HL-60/S4 treated with phorbol 12-myristate 13-acetate at 8.2 ng/mL for 4 days and 3 days (cell line): ENCODE data around the gene FBXL14.

Experiments
- in situ Hi-C: fragments of 300-500 bp; cut with MboI; formaldehyde crosslinking; loops from 2 replicates; pipeline ENCODE4 v1.15.0; 2022; ENCODE audit warnings: low sequenced_read_pairs

The FBXL14 gene

DNA sequence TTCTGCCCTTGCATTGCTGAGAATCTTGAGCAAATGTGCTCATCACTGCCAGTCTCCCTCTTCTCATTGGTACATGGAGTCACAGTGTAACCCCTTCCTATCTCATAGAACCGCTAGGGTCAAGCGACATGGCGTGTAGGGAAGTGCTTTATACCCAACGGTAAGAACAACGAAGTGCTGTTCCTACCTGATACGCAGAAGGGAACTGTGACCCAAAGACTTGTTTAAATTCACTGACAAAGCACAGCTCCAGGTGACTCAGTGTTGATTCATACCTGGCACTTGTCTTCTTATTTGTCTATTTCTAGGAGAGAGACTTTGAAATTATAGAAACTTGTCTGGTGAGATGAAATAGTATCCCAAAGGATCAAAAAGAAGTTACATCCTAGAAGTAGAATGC lies 53.7 kb downstream of the FBXL14 start:
- in situ Hi-C loops, result no loop called here

DNA sequence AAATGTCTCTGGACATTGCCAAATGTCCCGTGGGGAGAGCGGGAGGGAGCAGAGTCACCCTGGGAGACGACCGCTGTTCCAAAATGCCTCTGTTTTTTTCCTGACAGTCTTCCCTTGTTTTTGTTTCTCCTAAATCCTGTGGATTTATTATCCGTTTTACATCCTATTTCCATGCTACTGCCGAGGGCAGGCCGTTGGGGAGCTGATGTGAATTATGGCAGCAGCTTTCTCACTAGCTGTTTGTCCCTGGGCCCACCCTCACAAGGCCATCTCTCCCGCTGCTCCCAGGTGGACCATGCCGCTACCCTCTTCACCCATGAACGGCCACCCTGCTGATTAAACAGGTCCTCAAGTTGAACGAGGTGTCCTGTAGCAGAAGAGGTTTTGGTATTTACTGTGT lies 55.2 kb downstream of the FBXL14 start:
- in situ Hi-C loops, result no loop called here

GRCh38 chr12:1536817-1537216 lies 57.6 kb downstream of the FBXL14 start:
- in situ Hi-C loops, result no loop called here

- in situ Hi-C loops, result no loop called here
Measured at GRCh38 chr12:1534748-1535147, 59.6 kb downstream of the FBXL14 start.

DNA sequence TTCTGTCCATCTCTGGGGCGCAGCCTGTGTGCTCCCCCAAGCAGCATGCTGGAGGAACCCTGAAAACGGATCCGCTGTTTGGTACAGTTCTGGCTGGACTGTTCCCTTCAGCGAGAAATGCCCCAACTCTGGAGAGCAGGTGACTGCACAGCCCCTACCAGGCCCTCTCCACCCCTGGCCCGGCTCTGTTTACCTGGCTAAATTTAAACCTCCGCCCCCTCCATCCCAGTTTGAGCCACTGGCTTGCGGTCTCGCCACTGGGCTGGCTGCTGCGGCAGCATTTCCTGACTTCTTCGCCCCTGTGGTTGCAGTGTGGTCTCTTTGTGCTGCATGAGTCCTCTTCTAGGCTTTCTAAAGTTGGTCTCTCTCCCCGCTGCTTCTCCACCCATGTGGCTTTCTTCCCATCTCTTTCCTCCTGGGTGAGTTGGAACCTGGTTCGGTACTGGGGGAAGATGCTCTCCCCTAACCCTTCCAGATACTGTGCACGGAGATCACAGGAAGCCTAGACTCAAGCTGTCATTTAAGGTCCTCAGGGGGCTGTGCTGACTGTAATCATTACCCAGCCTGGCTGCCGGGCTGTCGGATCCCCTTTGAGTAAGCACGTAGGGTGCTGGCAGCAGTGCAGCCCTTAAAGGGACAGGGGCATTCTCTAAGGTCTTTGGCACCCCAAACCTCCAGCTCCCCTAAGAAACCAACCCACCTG lies 60.6 kb downstream of the FBXL14 start:
- in situ Hi-C loops, result no loop called here

DNA sequence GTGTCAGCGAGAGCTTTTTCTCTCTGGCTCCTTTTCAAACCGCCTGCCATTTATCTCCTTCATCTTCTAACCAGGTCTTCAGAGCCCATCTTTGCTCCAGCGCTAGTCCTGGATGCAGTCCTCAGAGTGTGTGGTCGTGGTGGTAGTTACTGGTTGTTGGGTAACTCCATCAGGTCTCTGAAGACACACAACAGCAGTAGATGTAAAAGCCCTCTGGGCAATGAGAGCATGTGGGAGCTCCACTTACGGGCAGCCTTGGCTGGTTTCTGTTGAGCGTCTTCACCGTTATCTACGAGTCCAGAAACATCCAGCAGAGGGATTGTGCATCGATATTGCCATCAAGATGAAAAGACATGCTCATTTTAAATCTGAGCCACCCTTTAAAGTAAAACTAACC lies 61.2 kb downstream of the FBXL14 start:
- in situ Hi-C loops, result no loop called here

GRCh38 chr12:1532375-1533165 lies 61.8 kb downstream of the FBXL14 start:
- in situ Hi-C loops, result no loop called here

DNA sequence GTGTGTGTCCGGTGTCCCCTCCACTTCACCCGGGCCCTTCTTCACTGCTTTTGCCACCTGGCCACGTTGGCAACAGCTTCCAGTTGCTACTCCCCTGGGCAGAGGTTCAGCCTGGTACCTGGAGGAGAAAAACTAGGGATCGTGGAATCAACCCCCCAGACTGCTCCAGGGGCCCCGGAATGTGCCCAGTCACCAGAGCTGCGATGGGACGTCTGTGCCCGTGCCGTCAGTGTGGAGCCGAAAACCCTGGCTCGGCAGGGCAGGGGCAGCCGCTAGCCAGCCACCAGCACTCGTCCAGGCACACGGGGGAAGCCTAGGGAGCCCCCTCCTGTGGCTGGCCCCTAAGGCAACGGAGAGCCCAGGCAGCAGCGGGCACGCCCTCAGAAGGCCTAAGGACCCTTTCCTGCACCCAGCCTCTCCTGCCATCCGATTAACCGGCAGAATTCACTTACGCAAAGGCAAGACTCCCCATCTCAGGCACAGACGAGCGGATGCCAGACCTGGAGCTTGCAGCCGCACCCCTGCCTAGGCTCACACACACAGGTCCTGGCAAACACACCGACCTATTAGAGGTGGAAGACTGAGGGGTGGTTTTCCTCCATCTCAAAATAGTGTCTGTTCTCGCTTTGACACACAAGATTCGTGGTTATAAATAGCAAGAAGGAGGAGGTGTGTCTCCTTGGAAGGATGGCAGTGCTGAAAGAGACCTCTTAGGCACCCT lies 62.6 kb downstream of the FBXL14 start:
- in situ Hi-C loops, result no loop called here

DNA sequence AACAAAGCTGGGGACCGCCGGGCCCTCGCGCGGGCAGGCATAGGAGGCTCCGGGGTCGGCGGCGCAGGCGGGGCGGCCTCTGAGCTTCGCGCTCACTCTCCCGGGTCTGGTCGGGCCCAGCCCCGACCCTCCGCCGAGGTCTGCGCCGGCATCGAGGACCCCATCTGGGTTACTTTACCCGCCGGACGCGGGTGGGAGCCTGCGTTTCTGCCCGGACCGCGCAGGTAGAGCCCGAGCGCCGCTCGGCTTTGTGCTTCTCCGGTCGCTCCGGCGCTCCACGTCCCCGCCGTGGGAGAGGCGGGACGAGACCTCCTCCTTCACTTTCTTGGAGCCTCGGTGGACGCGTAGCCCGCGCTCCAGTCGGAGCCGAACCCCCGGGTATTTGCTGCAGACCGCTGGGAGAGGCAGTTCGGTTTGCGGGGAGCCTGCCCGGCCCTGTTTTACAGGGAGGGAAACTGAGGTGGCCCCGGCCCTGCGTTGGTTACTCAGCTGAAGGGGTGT lies 63.2 kb downstream of the FBXL14 start:
- in situ Hi-C loops, result no loop called here

- in situ Hi-C loops, result no loop called here
Measured at GRCh38 chr12:1530592-1531152, 63.7 kb downstream of the FBXL14 start.

GRCh38 chr12:1529862-1530591 lies 64.4 kb downstream of the FBXL14 start:
- in situ Hi-C loops, result no loop called here

DNA sequence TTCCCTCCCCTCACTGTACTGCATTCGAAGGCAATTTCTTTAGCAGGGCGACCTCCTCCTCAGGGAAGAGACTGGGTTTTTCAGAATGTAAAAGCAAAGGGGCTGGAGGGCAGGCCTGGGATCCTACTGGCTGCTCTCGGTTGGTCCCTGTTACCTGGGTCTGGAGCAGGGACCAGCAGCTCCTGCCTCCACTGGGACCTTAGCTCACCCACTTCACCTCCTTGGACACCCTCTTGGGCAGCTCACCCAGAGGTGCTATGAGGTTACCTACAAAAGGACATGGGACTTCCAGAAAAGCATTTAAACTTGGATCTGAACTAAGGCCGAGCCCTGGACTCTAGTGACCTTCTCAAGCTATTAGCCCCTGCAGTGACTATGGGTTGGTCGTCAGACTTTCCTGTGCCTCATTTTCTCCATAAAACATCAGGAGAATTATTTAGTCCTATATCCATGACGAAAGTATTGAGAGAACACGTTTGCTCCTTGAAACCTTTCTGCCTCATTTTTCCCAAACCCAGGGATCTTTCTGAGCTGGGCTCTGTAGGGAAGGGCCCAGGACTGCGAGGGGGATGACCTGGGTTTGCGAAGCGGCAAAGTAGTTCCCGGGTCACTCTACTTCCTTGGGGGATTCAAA lies 65.0 kb downstream of the FBXL14 start:
- in situ Hi-C loops, result no loop called here

DNA sequence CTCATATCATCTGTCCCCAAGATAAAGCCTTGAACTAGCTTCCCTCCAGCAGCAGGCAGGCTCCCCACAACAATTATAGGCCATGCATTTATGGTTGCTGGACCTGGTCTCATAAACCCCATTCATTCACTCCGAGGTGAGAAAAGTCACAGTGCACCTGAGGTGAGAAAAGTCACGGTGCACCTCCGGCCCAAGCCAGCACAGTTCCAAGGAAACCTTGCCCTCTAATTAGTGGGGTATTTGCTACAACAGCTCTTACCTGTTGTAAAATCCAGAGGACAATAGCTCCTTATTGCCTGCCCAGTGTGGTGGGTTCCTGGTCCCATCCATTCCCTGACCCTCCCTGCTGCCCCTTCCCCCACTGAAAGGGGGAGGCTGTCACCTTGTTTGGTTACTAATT lies 65.6 kb downstream of the FBXL14 start:
- in situ Hi-C loops, result no loop called here

DNA sequence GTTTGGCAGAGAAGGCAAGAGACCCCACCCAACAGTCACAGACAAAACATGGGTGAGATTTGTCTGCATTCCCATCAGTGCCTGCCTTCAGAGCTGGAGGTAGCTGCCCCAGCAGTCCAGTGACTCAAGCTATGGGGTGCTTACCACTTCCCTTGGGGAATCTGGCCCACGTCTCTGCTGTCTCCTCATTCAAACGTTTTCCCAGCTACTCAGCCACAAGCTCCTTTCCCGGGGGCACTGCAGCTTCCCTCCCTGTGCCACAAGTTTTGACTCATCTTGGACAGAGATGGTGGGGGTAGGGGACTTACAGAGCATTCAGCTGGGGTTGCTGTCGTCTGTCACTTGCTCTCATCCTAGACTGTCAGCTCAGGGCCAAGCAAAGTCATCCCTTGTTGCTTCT lies 66.6 kb downstream of the FBXL14 start:
- in situ Hi-C loops, result no loop called here

DNA sequence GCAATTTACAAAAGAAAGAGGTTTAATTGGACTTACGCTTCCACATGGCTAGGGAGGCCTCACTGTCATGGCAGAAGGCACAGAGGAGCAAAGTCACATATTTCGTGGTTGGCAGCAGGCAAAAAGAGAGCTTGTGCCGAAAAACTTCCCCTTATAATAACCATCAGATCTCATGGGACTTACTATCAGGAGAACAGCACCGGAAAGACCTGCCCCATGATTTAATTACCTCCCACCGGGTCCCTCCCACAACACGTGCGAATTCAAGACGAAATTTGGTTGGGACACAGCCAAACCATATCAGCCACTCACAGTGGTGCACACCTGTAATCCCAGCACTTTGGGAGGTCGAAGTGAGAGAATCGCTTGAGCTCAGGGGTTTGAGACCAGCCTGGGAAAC lies 68.5 kb downstream of the FBXL14 start:
- in situ Hi-C loops, result no loop called here

- in situ Hi-C loops, result no loop called here
Measured at GRCh38 chr12:1523558-1524050, 70.8 kb downstream of the FBXL14 start.

DNA sequence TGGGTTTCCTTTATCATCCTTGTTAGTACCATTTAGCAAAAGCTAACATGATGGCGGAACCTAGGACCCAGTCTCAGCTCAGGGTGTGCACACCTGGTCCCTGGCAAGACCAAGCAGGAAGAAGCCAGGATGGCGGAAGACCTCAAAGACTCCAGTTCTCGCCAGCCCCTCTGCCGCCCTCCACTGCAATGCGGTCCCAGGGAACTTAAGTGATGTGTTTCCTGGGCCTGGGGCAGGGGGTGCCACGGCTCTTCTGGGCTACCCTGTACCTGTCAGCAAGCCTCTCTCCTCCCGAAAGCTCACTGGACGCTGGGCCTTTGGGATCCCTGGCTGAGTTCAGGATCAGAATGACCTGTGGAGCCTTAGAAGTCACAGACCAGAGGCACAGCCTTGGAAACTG lies 71.3 kb downstream of the FBXL14 start:
- in situ Hi-C loops, result no loop called here

- in situ Hi-C loops, result no loop called here
Measured at GRCh38 chr12:1519642-1520041, 74.7 kb downstream of the FBXL14 start.

DNA sequence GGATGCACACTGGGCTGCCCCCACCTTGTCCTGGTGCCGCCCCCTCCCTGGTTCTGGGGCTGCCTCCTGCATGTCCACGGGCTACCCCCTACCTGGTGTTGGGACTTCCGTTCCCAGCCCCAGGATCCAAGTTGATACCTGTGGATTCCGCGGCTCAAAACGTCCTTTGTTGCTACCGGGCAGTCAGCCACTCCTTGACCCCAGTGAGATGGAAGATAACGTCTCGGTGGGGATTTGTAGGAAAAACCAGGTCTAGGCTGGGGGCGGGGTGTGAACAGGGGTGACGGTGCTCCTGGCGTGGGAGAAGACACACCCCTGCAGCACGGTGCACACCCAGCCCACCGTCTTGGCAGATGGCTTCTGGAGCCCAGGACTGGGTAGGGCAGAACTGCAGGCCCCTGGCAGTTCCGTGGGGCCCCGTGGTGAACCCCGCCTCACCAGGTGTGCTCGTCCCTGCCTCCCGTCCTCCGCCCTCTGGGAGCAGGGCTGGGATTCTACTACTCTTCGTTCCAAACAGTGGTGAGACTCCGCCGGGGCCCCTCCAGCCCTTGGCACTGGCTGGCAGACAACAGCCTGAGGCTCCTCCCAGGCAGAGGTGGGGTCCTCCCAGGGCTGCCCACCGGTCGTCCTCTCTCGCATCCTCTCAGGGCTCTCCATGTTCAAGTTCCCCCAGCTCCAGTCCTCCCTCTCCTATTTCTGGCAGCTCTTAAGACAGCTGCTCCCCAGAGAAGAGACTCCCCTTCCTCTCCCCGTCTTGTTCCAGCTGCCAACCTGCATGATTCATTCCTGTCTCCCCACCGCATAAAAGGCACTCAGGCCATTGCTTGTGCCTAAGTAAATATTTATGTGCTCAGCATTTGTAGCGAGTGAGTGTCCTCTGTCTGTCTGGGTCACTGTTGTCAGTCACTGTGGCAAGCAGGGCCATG lies 75.5 kb downstream of the FBXL14 start:
- in situ Hi-C loops, result no loop called here
